ENCODE data around the gene ARRDC4.

GRCh38 chr15:97947465-97948260, 12.8 kb upstream of the ARRDC4 start:
- TF ChIP-seq CTCF (conservative IDR thresholded peaks at IDR 0.05): no peak
- no peak for TF ChIP-seq EZH2 (IDR thresholded peaks at IDR 0.05; ENCODE audit: low read depth)
